Prostate gland (tissue), 2 donors: ENCODE results near the gene UBE2E2. TPM values are rescaled to one million over a fixed set of nuclear protein-coding genes. Genes with fewer than 3 reads are reported as not detected.

Experiments used
- DNase-seq: peaks from one replicate; pipeline ENCODE4 v3.0.0-alpha.2; 2019; ENCODE audit warnings: low spot score
- H3K27ac ChIP-seq, 2 donors: fragments of 200-600 bp; sonication (generic); 2 replicates each; pipeline ENCODE4 v1.5.1; 2017 to 2019
- H3K27me3 ChIP-seq: fragments of 200-600 bp; sonication (generic); replicated peaks from 2 replicates; pipeline ENCODE4 v1.5.1; 2019; ENCODE audit not compliant: insufficient read depth
- H3K36me3 ChIP-seq, 2 donors: fragments of 200-600 bp; sonication (generic); 1 replicate in 1 of 2; 2 replicates in 1 of 2; pipeline versions ENCODE4 v1.5.1 to v1.8.1; 2017 to 2019
- H3K4me1 ChIP-seq: fragments of 200-600 bp; sonication (generic); replicated peaks from 2 replicates; pipeline ENCODE4 v1.5.1; 2019
- H3K4me3 ChIP-seq, 2 donors: fragments of 200-600 bp; sonication (generic); 2 replicates each; pipeline ENCODE4 v1.5.1; 2017 to 2019
- H3K9me3 ChIP-seq: fragments of 200-600 bp; sonication (generic); 2 replicates; pipeline ENCODE4 v1.5.1; 2017
- CTCF ChIP-seq, 4 experiments: fragments of 200-600 bp in 2 of 4; fragments of 450-650 bp in 2 of 4; sonication (generic) in 2 of 4; IDR thresholded peaks; 1 replicate in 3 of 4; 2 replicates in 1 of 4; pipeline ENCODE4 v1.5.1; 2016 to 2019; ENCODE audit warnings: antibody characterized with exemption in 4 of 4, mild to moderate bottlenecking in 2 of 4, moderate library complexity in 2 of 4
- POLR2A ChIP-seq: fragments of 450-650 bp; IDR thresholded peaks from one replicate; pipeline ENCODE4 v1.6.1; 2016; ENCODE audit warnings: antibody characterized with exemption, mild to moderate bottlenecking
- POLR2AphosphoS5 ChIP-seq: sonication (generic); formaldehyde crosslinking; IDR thresholded peaks from one replicate; pipeline ENCODE4 v1.6.1; 2017; ENCODE audit warnings: antibody characterized with exemption
- WGBS: methylation state at CpG from one replicate; pipeline ENCODE4 v1.1.5; 2018; 5-methylcytosine and 5-hydroxymethylcytosine counted together
- intact Hi-C: fragments of 100-400 bp; cut with DNase I; formaldehyde crosslinking; loops from one replicate; pipeline ENCODE4 v1.14.2; 2022
- total RNA-seq, 2 donors: library from RNA; depleted of rRNA; stranded (reverse); fragments of >200 nt; gene quantifications; one replicate each; pipeline ENCODE4 v1.1.0, GENCODE V29; 2016

The UBE2E2 gene
- total RNA-seq, 2 donors from 2014 or later: 25.9 to 48.7 TPM

DNA sequence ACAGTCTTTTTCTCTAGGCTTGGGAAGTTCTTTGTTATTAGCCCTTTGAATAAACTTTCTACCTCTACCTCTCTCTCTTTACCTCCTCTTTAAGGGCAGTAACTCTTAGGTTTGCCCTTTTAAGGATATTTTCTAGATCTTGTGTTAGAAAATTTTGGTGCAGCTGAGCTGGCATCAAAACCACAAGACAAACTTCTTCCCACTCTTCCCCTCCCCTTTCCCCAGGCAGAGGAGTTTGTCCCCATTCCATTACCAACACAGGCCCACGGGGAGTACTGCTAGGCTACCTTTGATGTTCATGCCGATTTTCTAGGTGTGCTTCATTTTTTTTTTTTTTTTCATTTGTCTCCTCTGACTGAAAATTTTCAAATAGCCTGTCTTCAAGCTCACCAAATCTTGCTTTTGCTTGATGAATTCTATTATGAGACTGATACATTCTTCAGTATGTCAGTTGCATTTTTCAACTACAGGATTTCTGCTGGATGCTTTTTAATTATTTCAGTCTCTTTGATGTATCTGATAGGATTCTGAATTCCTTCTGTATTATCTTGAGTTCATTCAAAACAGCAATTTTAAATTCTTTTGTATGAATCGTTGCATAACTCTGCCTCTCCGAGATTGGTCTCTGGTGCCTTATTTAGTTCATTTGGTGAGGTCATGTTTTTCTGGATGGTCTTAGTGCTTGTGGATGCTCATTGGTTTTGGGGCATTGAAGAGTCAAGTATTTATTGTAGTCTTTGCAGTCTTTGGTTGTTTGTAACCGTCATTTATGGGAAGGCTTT lies 112.0 kb downstream of the UBE2E2 start:
- Histone ChIP-seq H3K4me1 (peaks cover 3% of the 10 kb centered on the region), H3K36me3 (no peaks in the 10 kb centered on the region), H3K4me3 (no peak overlapping the region), H3K27me3 (no peaks in the 10 kb centered on the region), H3K27ac (no peak overlapping the region), H3K9me3 (no peaks in the 10 kb centered on the region)
- DNase-seq: no peak
- intact Hi-C loops: no loop called here
- 73% methylated on average over 5 of the region's 5 CpGs for WGBS
- TF ChIP-seq CTCF (IDR thresholded peaks at IDR 0.05) (no peak), POLR2A (no peak), POLR2AphosphoS5 (no peak)

- Histone ChIP-seq H3K36me3 (no peaks in the 10 kb centered on the region), H3K4me3 (no peak overlapping the region), H3K4me1 (peaks cover 8% of the 10 kb centered on the region), H3K27ac (no peak overlapping the region), H3K9me3 (no peaks in the 10 kb centered on the region), H3K27me3 (no peaks in the 10 kb centered on the region)
- DNase-seq: no peak
- intact Hi-C loops: no loop called here
- TF ChIP-seq CTCF (IDR thresholded peaks at IDR 0.05): no peak
- TF ChIP-seq POLR2AphosphoS5: no peak
- WGBS: 86% methylated on average over 2 of the region's 2 CpGs
These were observed 113.8 kb downstream of the UBE2E2 start for GRCh38 chr3:23316924-23317323.

- Histone ChIP-seq H3K9me3 (no peaks in the 10 kb centered on the region), H3K4me1 (peaks cover 8% of the 10 kb centered on the region), H3K27me3 (no peaks in the 10 kb centered on the region), H3K27ac (no peak overlapping the region), H3K4me3 (no peak overlapping the region), H3K36me3 (no peaks in the 10 kb centered on the region)
- 84% methylated on average over 5 of the region's 5 CpGs for WGBS
- no peak for DNase-seq
- intact Hi-C loops: no loop called here
- TF ChIP-seq CTCF (IDR thresholded peaks at IDR 0.05): no peak
These were observed 116.5 kb downstream of the UBE2E2 start for GRCh38 chr3:23319366-23320312.

DNA sequence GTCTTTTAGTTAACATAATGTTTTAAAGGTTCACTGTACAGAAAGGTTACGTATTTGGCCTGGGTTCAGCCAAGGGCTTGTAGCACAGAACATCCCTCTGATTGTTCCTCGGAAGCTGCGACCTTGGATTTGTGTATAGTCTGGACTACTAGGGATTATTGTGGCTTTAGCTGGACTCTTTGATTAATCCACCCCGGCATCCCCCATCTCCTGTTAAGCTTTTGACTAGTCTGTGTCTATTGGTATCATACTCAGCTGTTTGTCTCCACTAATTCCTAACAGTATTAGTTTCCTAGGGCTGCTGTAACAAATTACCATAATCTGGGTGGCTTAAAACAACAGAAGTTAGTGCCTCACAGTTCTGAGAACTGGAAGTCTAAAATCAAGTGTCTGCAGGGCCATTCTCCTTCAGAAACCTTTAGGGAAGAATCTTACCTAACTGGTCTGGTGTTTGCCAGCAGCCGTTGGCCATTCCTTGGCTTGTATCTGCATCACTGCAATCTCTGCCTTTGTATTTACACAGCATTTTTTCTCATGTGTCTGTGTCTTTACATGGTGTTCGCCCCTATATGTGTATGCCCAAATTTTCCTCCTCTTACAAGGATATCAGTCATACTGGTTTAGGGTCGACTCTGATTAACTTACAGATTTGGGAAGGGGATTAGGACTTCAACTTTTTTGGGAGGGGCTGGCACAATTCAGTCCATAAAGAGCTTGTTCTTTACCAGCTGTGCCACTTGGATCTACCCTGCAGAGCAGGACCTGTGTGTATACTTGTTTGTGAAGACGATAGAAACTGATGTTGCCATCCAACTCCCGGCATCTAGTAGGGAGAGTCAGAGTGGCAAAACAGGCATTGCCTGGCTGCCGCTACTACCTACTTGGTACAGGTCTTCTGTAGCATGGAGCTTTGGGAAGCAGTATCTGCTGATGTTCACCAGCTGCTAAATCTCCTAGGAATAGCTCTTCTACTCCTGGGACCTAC lies 117.8 kb downstream of the UBE2E2 start:
- intact Hi-C loops: no loop called here
- H3K4me3 ChIP-seq: no peak overlapping the region
- peaks cover 8% of the 10 kb centered on the region for H3K4me1 ChIP-seq
- H3K27me3 ChIP-seq: no peaks in the 10 kb centered on the region
- H3K27ac ChIP-seq: no peak overlapping the region
- H3K9me3 ChIP-seq: no peaks in the 10 kb centered on the region
- WGBS: 80% methylated on average over 10 of the region's 10 CpGs
- peak; percentile 54 for TF ChIP-seq POLR2AphosphoS5
- no peak for TF ChIP-seq POLR2A
- TF ChIP-seq CTCF (IDR thresholded peaks at IDR 0.05): no peak
- peak; percentile 40 for DNase-seq
- H3K36me3 ChIP-seq: no peaks in the 10 kb centered on the region
